Upper lobe of right lung (tissue), 1 donor: ENCODE results near the gene SETD1B. TPM values are rescaled to one million over a fixed set of nuclear protein-coding genes. Genes with fewer than 3 reads are reported as not detected.

Source experiments
- ATAC-seq: fragments of 200-7000 bp; cut with Tn5 transposase; one replicate; pipeline ENCODE4 v1.9.1; 2020; ENCODE audit warnings: mild to moderate bottlenecking, moderate library complexity
- DNase-seq: peaks from one replicate; pipeline ENCODE4 v3.0.0-alpha.2; 2020
- H3K27ac ChIP-seq: fragments of 200-600 bp; one replicate; pipeline ENCODE4 v1.8.0; 2022
- H3K27me3 ChIP-seq: fragments of 200-600 bp; one replicate; pipeline ENCODE4 v1.8.0; 2022; ENCODE audit warnings: mild to moderate bottlenecking
- H3K36me3 ChIP-seq: fragments of 200-600 bp; one replicate; pipeline ENCODE4 v1.8.0; 2022
- H3K4me1 ChIP-seq: fragments of 200-600 bp; one replicate; pipeline ENCODE4 v1.8.0; 2022
- H3K4me3 ChIP-seq: fragments of 200-600 bp; one replicate; pipeline ENCODE4 v1.8.0; 2022; ENCODE audit warnings: mild to moderate bottlenecking
- H3K9me3 ChIP-seq: fragments of 200-600 bp; one replicate; pipeline ENCODE4 v1.8.0; 2022
- CTCF ChIP-seq: fragments of 200-600 bp; IDR thresholded peaks from one replicate; pipeline ENCODE4 v1.8.0; 2022; ENCODE audit warnings: antibody characterized with exemption
- intact Hi-C: fragments of 100-400 bp; cut with DNase I; formaldehyde crosslinking; loops from one replicate; pipeline ENCODE4 v1.11.0; 2022
- total RNA-seq: library from RNA; stranded (reverse); fragmentation: NEBNext Ultra II Directional; extraction: Animal tissue kit (Norgen Biotek cat#: 25700); gene quantifications from one replicate; pipeline ENCODE4 v1.2.1, GENCODE V29; 2021
- donor health status: DM: no; HTN: yes; CAD: no; lungs with severe emphysema.

SETD1B gene
- total RNA-seq, 1 donor from 2014 or later, result 18.4 TPM

DNA sequence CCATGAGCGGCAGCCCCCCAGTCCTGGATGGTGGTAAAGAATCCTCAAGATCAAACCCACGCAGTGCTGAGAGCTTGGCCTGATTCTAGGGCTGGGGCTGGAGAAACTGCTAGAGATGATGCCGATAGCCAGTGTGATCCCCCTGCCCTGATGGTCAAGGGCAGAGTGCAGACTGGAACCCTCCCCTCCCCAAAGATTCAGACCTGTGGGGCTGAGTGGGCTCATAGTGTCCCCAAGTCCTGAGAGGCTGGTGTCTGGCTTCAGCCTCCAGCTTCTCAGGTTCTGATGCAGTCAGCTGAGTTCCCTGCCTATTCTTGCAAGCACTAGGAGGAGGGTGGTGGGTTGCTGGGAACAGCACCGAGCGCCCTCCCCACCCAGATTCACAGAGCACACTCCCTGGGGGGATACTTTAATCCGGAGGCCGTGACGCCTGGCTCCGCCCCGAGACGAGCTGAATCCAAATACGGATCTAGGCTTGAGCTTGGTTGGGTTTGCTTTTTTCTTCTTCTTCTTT lies 22.3 kb upstream of the SETD1B start:
- H3K36me3 ChIP-seq, result no peaks in the 10 kb centered on the region
- no peaks in the 10 kb centered on the region for H3K9me3 ChIP-seq
- no peaks in the 10 kb centered on the region for H3K27me3 ChIP-seq
- DNase-seq (no peak), ATAC-seq (no peak)
- H3K4me1 ChIP-seq, result peaks cover 19% of the 10 kb centered on the region
- H3K27ac ChIP-seq, result peak overlapping the region; percentile 6
- no peak for TF ChIP-seq CTCF
- no peak overlapping the region for H3K4me3 ChIP-seq
- intact Hi-C loops, result no loop called here

DNA sequence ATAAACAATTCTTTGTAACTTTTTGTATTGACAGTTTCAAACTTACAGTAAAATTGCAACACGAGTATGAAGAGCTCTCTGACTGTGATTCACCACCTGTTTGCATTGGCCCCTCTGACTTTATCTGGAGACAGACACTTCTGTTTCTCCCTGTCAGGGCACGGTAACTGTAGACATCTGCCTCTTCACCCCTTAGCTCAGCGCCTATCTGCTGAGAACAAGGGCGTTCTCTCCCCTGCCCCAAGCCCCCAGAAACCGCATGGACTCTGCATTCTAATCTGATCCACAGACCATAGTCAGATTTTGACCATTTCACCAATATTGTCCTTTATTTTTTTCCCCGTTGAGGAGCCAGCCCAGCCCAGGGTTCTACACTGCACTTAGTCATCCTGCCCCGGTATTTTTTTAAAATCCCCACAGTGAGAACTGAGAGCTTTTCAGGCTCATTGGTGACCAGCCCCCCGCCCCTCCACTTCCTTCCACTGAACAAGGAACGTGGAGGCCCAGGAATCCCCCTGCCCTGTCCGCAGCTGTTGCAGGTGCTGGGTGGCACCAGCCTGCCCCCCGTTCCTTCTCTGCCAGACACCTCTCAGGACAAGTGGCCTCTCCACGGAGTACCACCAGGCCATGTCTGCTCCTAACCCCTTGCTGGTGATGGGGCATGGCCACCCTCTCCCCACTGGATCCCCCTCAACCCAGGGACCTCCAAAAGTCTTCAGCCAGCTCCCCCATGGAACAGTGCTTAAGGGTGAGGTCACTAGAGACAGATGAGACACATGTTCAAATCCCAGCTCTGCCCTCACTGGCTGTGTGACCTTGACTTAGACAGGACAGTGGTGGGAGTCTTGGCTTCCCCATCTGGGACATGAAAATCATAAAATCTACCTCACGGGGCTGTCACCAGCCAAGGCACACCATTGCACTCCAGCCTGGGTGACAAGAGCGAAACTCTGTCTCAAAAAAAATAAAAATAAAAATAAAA lies 21.5 kb upstream of the SETD1B start:
- Histone ChIP-seq H3K27me3 (no peaks in the 10 kb centered on the region), H3K9me3 (no peaks in the 10 kb centered on the region), H3K27ac (peak overlapping the region; percentile 6), H3K4me1 (peaks cover 23% of the 10 kb centered on the region), H3K36me3 (no peaks in the 10 kb centered on the region), H3K4me3 (no peak overlapping the region)
- ATAC-seq (no peak), DNase-seq (no peak)
- intact Hi-C loops, result no loop called here
- no peak for TF ChIP-seq CTCF

GRCh38 chr12:121783766-121784165 lies 20.0 kb upstream of the SETD1B start:
- no peak for TF ChIP-seq CTCF
- H3K27ac ChIP-seq, result no peak overlapping the region
- intact Hi-C loops, result no loop called here
- DNase-seq (no peak), ATAC-seq (no peak)
- H3K9me3 ChIP-seq, result no peaks in the 10 kb centered on the region
- H3K4me3 ChIP-seq, result no peak overlapping the region
- H3K36me3 ChIP-seq, result no peaks in the 10 kb centered on the region
- no peaks in the 10 kb centered on the region for H3K27me3 ChIP-seq
- peaks cover 31% of the 10 kb centered on the region for H3K4me1 ChIP-seq

- ATAC-seq (no peak), DNase-seq (no peak)
- H3K4me3 ChIP-seq, result no peak overlapping the region
- no peak overlapping the region for H3K27ac ChIP-seq
- H3K9me3 ChIP-seq, result no peaks in the 10 kb centered on the region
- peaks cover 38% of the 10 kb centered on the region for H3K4me1 ChIP-seq
- no peaks in the 10 kb centered on the region for H3K36me3 ChIP-seq
- intact Hi-C loops, result no loop called here
- H3K27me3 ChIP-seq, result no peaks in the 10 kb centered on the region
- no peak for TF ChIP-seq CTCF
Observed at GRCh38 chr12:121784460-121784859, 19.3 kb upstream of the SETD1B start.

- intact Hi-C loops, result no loop called here
- H3K4me3 ChIP-seq, result no peak overlapping the region
- TF ChIP-seq CTCF, result no peak
- H3K36me3 ChIP-seq, result no peaks in the 10 kb centered on the region
- DNase-seq (peak; percentile 84), ATAC-seq (peak; percentile 77)
- no peaks in the 10 kb centered on the region for H3K9me3 ChIP-seq
- no peaks in the 10 kb centered on the region for H3K27me3 ChIP-seq
- H3K4me1 ChIP-seq, result peaks cover 51% of the 10 kb centered on the region
- peak overlapping the region; percentile 42 for H3K27ac ChIP-seq
Observed at GRCh38 chr12:121786440-121786825, 17.4 kb upstream of the SETD1B start.
